Epidermal melanocyte (primary cell): ENCODE measurements around the gene PPP6C.
"Not testable (repeated sequence)": the region's sequence is repeated elsewhere in the genome, so short reads cannot be mapped to it uniquely, and the experiment has no call there.

Source experiments
- DNase-seq: peaks from one replicate; pipeline ENCODE4 v3.0.0; 2011; ENCODE audit warnings: low spot score; ENCODE audit not compliant: insufficient read length

Gene PPP6C

GRCh38 chr9:125189361-125190289 is at the start of gene PPP6C:
PPP6C (minus strand) TSS chr9:125189803; CDS start chr9:125189718, 85 bp downstream.
- peak; percentile 98 for DNase-seq

- DNase-seq: no peak
These were observed 49.4 kb upstream of the PPP6C start for GRCh38 chr9:125238915-125239446.

DNA sequence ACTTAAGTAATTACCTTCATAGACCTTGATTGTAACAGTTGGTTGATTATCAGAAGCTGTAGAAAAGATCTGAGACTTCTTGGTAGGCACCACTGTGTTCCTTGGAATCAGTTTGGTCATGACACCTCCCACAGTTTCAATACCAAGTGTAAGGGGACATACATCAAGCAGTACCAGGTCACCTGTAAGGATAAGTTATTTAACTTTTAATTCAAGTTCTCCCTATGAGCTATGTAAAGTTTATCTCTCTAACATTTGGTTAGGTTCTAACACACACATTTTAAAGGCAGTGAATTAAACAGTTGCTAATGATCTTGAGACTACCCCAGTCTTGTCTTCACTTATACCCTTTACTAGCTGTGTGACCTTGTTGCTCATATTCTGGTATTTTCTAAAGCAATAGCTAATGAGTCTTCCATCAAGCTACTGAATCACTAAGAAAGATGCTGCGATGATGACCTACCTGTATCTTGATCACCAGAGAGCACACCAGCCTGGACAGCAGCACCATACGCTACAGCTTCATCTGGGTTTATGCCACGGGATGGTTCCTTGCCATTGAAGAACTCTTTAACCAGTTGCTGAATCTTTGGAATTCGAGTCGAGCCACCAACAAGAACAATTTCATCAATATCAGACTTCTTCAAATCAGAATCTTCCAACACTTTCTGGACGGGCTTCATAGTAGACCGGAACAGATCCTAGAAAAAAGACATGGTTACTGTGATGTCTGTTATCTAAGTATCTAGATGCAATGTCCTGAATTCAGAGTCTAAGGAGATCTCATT is 48.7 kb upstream of the PPP6C start:
- DNase-seq: no peak

DNA sequence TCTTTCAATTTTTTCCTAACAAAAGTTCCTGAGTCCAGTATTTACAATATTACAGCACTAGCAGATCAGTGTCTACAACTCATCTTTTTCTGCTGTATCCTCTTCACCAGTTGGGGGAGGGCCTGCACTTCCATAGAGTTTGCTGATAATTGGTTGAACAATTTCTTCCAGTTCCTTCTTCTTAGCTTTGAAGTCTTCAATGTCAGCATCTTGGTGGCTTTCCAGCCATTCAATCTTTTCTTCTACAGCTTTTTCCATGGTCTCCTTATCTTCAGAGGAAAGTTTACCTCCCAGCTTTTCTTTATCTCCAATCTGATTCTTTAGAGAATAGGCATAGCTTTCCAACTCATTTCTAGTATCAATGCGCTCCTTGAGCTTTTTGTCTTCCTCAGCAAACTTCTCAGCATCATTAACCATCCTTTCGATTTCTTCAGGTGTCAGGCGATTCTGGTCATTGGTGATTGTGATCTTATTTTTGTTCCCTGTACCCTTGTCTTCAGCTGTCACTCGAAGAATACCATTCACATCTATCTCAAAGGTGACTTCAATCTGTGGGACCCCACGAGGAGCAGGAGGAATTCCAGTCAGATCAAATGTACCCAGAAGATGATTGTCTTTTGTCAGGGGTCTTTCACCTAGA is 47.0 kb upstream of the PPP6C start:
- not testable (repeated sequence) for DNase-seq

DNA sequence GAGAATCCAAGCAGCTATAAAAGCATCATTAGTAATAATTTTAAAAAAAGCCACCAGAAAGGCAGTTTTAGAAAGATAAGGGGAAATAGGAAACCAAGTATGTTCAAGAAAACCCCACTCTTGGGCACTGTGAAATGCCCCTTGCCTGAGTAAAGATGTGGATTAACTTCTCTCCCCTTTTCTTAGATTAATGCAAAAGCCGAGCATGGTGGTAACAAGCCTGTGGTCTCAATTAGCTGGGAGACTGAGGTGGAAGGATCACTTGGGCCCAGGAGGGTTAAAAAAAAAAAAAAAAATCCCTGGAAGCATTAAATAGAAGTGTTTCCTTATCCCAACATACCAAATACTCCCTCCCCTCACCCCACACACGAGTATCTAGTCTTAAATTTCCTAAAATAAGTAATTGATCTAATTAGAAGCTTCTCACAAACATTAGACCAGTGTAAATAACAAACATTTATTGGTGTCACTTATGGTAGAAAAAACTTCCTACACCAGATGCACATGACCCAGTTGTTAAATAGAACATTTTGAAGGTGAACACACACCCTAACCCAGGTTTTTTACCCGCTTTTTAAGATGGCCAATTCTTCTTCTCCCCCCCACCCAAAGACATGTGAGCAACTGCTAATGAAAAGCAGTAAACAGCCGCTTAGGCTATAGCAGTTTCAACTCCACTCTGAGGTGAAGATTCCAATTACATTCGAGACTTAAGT is 46.4 kb upstream of the PPP6C start:
- DNase-seq: no peak

GRCh38 chr9:125234099-125234498 is 44.5 kb upstream of the PPP6C start:
- DNase-seq: not testable (repeated sequence)

GRCh38 chr9:125233678-125234077 is 44.1 kb upstream of the PPP6C start:
- DNase-seq: no peak

DNA sequence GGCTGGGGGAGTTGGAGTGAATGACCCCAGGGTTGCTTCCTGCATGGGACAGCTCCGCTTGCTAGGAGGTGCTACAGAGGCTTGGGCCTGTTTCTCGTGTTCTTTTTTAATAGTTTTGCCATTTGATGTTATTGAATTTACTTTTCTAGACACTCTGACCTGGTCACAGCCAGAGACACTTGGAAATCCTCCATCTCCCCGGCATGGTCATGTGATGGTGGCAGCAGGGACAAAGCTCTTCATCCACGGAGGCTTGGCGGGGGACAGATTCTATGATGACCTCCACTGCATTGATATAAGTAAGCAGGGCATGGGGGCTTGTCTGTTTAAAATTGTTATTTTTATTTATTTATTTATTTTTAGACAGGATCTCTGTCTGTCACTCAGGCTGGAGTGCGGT is 38.2 kb upstream of the PPP6C start:
- no peak for DNase-seq

DNA sequence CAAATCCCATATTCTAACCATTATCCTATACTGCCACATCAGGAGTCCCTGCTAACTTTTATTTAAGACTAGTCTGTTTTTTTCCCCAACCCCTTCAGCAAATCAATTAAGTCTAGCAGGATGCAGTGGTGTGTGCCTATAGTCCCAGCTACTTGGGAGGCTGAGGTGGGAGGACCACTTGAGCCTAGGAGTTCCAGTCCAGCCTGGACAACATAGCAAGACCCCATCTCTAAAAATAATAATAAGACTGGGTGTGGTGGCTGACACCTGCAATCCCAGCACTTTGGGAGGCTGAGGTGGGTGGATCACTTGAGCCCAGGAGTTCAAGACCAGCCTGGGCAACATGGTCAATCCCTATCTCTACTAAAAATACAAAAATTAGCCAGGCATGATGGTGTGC is 35.3 kb upstream of the PPP6C start:
- not testable (repeated sequence) for DNase-seq

- DNase-seq: no peak
These were observed 29.0 kb upstream of the PPP6C start for GRCh38 chr9:125218621-125219020.

- DNase-seq: no peak
These were observed 24.6 kb upstream of the PPP6C start for GRCh38 chr9:125214186-125214585.

DNA sequence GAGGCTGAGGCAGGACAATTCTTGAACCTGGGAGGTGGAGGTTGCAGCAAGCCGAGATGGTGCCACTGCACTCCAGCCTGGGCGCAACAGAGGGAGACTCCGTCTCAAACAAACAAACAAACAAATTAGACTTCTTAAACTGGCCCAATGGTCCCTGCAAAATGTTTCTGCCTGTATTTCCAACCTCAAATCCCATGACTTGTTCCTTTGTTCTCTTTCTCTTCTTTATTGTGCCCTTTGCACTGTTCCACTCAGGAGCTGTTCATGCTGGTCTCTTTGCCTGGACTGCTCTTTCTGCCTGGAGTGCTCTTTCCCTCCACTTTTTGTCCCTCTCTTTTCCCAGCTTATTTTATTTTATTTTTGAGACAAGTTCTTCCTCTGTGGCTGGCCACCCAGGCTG is 14.9 kb upstream of the PPP6C start:
- DNase-seq: no peak

- no peak for DNase-seq
These were observed 13.4 kb upstream of the PPP6C start for GRCh38 chr9:125202846-125203618.

DNA sequence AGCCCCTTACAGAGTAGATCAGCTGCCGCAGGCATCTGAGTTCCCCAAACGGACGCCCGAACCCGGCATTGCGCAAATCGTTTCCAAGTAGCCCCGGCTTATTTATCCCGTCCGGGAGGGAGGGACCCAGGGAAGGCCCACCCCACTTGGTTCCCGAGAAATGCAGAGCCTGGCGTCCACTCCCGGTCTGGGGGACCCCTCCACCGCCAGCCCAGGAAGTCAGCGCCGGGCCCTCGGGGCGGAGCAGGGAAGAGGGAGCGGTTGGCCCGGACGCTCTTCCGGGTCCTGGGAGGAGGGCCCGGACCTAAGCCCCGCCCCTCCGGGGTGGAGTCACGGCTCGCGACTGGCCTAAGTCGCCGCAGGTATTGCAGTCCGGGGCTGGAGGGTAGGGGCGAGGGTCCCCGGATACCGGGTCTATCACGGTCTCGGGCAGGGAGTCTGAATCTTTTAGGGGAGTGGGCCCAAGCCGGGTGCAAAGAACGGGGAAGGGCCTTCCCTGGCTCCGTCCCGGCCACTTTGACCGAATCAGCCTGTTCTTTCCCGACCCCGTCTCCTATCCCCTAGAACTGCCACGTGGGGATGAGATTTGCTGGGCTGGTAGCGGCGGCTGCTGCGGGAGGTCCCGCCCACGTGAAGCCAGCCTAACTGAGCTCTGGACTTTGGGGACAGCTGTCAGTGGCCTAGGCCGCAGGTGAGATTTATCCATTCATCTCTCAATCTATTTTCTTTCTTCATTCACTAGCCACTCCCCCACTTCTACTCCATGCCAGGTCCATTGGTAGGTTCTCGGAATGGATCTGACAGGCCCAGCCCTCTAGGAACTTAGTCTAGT is 10.8 kb upstream of the PPP6C start, which contains the start of gene RABEPK:
RABEPK (plus strand) TSS at position 327 of the 832 bp plus-strand sequence. CDS start 2,472 bp downstream, outside the sequence.
- peak; percentile 87 for DNase-seq

DNA sequence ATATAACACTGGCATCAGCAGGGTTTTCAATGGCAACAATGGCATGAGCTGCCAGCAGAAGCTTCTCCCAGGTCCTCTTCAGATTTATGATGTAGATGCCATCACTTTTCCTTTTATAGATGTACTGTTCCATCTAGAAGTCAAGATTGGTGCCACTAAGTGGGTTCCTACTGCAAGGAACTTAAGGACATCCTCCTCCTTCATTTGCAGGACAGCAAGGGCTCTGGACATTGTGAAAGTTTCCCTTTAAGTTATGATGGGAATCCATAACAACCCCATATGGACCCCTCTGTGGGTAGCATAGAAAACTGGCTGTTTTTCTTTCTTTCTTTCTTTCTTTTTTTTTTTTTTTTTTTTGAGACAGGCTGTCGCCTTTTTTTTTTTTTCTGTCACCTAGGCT is 6.0 kb upstream of the PPP6C start:
- not testable (repeated sequence) for DNase-seq

- not testable (repeated sequence) for DNase-seq
These were observed 4.9 kb upstream of the PPP6C start for GRCh38 chr9:125194466-125194865.

DNA sequence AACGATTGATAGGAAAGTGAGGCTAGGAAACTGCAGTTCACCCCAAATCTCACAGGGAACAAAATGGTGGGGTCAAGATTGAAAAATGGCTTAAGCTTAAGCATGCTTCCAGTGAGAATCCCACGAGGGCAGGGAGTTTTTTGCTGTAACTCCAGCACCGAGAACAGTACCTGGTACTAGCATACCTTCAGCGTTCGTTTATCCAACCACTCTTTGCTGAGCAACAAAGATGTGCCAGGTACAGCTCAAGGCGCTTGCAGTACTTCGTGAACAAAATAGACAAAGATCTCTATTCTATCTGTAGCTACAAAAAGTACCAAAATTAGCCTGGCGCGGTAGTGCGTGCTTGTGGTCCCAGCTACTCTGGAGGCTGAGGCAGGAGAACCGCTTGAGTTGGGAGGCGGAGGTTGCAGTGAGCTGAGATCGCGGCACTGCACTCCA is 778 bp upstream of the PPP6C start:
- no peak for DNase-seq

- no peak for DNase-seq
These were observed 617 bp downstream of the PPP6C start for GRCh38 chr9:125189011-125189360.

DNA sequence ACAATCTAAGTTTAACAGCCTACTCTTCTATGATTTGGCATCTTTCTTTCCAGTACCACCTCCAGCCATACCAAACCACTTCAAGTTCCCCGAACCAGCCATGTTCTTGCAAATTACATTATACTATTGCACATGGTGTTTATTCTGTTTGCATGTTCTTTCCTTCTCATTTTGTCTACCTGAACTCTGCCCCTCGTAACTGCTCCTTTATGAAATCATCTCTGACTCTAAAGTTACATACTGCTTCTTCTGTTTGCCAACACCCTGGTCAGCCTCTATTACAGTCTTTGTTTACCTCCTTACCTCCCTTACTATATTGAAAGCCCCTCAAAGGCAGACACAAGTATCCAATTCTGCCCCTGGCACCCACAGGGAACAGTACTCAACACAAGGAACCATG is 6.0 kb downstream of the PPP6C start:
- DNase-seq: no peak
